HL-60/S4 (cell line): Measurements from ENCODE around the gene ANG.
"Not testable (repeated sequence)": the region's sequence is repeated elsewhere in the genome, so short reads cannot be mapped to it uniquely, and the experiment has no call there.

ENCODE experiments used
- in situ Hi-C: fragments of 300-500 bp; cut with MboI; formaldehyde crosslinking; loops from 2 replicates; pipeline ENCODE4 v1.14.3; 2022; ENCODE audit warnings: low sequenced_read_pairs

The ANG gene

GRCh38 chr14:20688167-20688839, at the start of gene ANG:
ANG (plus strand) TSS chr14:20688764; CDS start chr14:20693565, 4,801 bp downstream.
- in situ Hi-C loops, result loop anchor here (5.0 kb wide), 1 partner anchor 76 kb away; no protein-coding TSS in a partner anchor

GRCh38 chr14:20641591-20641990, 47.0 kb upstream of the ANG start, which contains the start of gene OR6S1:
OR6S1 (minus strand) TSS chr14:20641691; CDS start chr14:20641691, 0 bp downstream.
- in situ Hi-C loops, result no loop called here

- in situ Hi-C loops, result no loop called here
Observed at GRCh38 chr14:20642182-20642581, 46.4 kb upstream of the ANG start.

GRCh38 chr14:20642755-20643154, 45.8 kb upstream of the ANG start:
- in situ Hi-C loops, result not testable (repeated sequence)

- in situ Hi-C loops, result no loop called here
Observed at GRCh38 chr14:20644520-20644919, 44.0 kb upstream of the ANG start.

- in situ Hi-C loops, result no loop called here
Observed at GRCh38 chr14:20645481-20645880, 43.1 kb upstream of the ANG start.

- in situ Hi-C loops, result no loop called here
Observed at GRCh38 chr14:20652996-20653975, 35.3 kb upstream of the ANG start.

GRCh38 chr14:20655851-20656250, 32.7 kb upstream of the ANG start:
- in situ Hi-C loops, result no loop called here

GRCh38 chr14:20656274-20656673, 32.3 kb upstream of the ANG start:
- in situ Hi-C loops, result no loop called here

- in situ Hi-C loops, result no loop called here
Observed at GRCh38 chr14:20657216-20658211, 31.1 kb upstream of the ANG start.

- in situ Hi-C loops, result no loop called here
Observed at GRCh38 chr14:20658246-20658645, 30.3 kb upstream of the ANG start.

GRCh38 chr14:20659336-20659735, 29.2 kb upstream of the ANG start:
- in situ Hi-C loops, result no loop called here

- in situ Hi-C loops, result loop anchor here (5.0 kb wide), 1 partner anchor 33 kb away; no protein-coding TSS in a partner anchor
Observed at GRCh38 chr14:20659813-20660395, 28.7 kb upstream of the ANG start.

GRCh38 chr14:20661197-20661596, 27.4 kb upstream of the ANG start:
- in situ Hi-C loops, result loop anchor here (5.0 kb wide), 1 partner anchor 34 kb away; no protein-coding TSS in a partner anchor

GRCh38 chr14:20662968-20663732, 25.4 kb upstream of the ANG start:
- in situ Hi-C loops, result loop anchor here (5.0 kb wide), 1 partner anchor 36 kb away; no protein-coding TSS in a partner anchor

- in situ Hi-C loops, result not testable (repeated sequence)
Observed at GRCh38 chr14:20666400-20666961, 22.1 kb upstream of the ANG start.

- in situ Hi-C loops, result no loop called here
Observed at GRCh38 chr14:20667957-20668356, 20.6 kb upstream of the ANG start.

- in situ Hi-C loops, result no loop called here
Observed at GRCh38 chr14:20668969-20669368, 19.6 kb upstream of the ANG start.
